Glutamatergic neuron (in vitro differentiated cells): ENCODE results near the gene PIP5KL1. TPM values are rescaled to one million over a fixed set of nuclear protein-coding genes. Genes with fewer than 3 reads are reported as not detected.

ENCODE experiments used
- DNase-seq: peaks from one replicate; pipeline ENCODE4 v3.0.0; 2022
- H3K27ac Mint-ChIP-seq: one replicate; pipeline ENCODE4 v1.8.0; 2020; ENCODE audit warnings: mild to moderate bottlenecking, mixed read lengths, inconsistent platforms; ENCODE audit not compliant: unreplicated experiment
- H3K27me3 Mint-ChIP-seq: one replicate; pipeline ENCODE4 v1.8.0; 2020; ENCODE audit warnings: mild to moderate bottlenecking, moderate library complexity, mixed read lengths, inconsistent platforms; ENCODE audit not compliant: unreplicated experiment
- H3K36me3 Mint-ChIP-seq: one replicate; pipeline ENCODE4 v1.8.0; 2020; ENCODE audit warnings: mild to moderate bottlenecking, mixed read lengths, inconsistent platforms; ENCODE audit not compliant: unreplicated experiment
- H3K4me1 Mint-ChIP-seq: one replicate; pipeline ENCODE4 v1.8.0; 2020; ENCODE audit warnings: mild to moderate bottlenecking, low read depth, mixed read lengths, inconsistent platforms; ENCODE audit not compliant: unreplicated experiment
- H3K4me3 Mint-ChIP-seq: one replicate; pipeline ENCODE4 v1.8.0; 2020; ENCODE audit warnings: mild to moderate bottlenecking, mixed read lengths, inconsistent platforms; ENCODE audit not compliant: unreplicated experiment
- H3K9me3 Mint-ChIP-seq: one replicate; pipeline ENCODE4 v1.8.0; 2020; ENCODE audit warnings: mild to moderate bottlenecking, moderate library complexity, mixed read lengths, inconsistent platforms; ENCODE audit not compliant: unreplicated experiment
- CTCF ChIP-seq: fragments of 200-600 bp; sonication (generic); IDR thresholded peaks from one replicate; pipeline ENCODE4 v1.5.0; 2021; ENCODE audit not compliant: partially characterized antibody, unreplicated experiment
- total RNA-seq: library from RNA; stranded (reverse); fragmentation: NEBNext Ultra II Directional; extraction: Animal tissue kit (Norgen Biotek cat#: 25700); gene quantifications from one replicate; pipeline ENCODE4 v1.2.1, GENCODE V29; 2021; ENCODE audit not compliant: unreplicated experiment

Gene PIP5KL1
- total RNA-seq, 1 donor from 2014 or later = 11.9 TPM

- no peak for TF ChIP-seq CTCF
- Mint-ChIP-seq H3K36me3 (no peaks in the 10 kb centered on the region), H3K4me3 (no peak overlapping the region), H3K9me3 (peaks cover 9% of the 10 kb centered on the region), H3K27me3 (peaks cover 14% of the 10 kb centered on the region), H3K4me1 (peaks cover 11% of the 10 kb centered on the region), H3K27ac (peak overlapping the region; percentile 12)
- no peak for DNase-seq
Measured at GRCh38 chr9:127928676-127929624, 1.6 kb downstream of the PIP5KL1 start.

- peaks cover 10% of the 10 kb centered on the region for H3K27me3 Mint-ChIP-seq
- TF ChIP-seq CTCF = no peak
- H3K36me3 Mint-ChIP-seq = no peaks in the 10 kb centered on the region
- H3K4me3 Mint-ChIP-seq = no peak overlapping the region
- peaks cover 11% of the 10 kb centered on the region for H3K4me1 Mint-ChIP-seq
- no peak overlapping the region for H3K27ac Mint-ChIP-seq
- H3K9me3 Mint-ChIP-seq = peaks cover 9% of the 10 kb centered on the region
- DNase-seq = no peak
Measured at GRCh38 chr9:127927988-127928675, 2.4 kb downstream of the PIP5KL1 start.

GRCh38 chr9:127927201-127927987 lies 3.2 kb downstream of the PIP5KL1 start:
- H3K27ac Mint-ChIP-seq = no peak overlapping the region
- no peaks in the 10 kb centered on the region for H3K36me3 Mint-ChIP-seq
- peaks cover 9% of the 10 kb centered on the region for H3K9me3 Mint-ChIP-seq
- H3K27me3 Mint-ChIP-seq = peaks cover 7% of the 10 kb centered on the region
- no peak overlapping the region for H3K4me3 Mint-ChIP-seq
- no peak for DNase-seq
- peaks cover 11% of the 10 kb centered on the region for H3K4me1 Mint-ChIP-seq
- no peak for TF ChIP-seq CTCF

- peaks cover 11% of the 10 kb centered on the region for H3K4me1 Mint-ChIP-seq
- H3K27ac Mint-ChIP-seq = no peak overlapping the region
Measured at GRCh38 chr9:127926906-127927200, 3.7 kb downstream of the PIP5KL1 start.

More at GRCh38 chr9:127926906-127927200, 3.7 kb downstream of the PIP5KL1 start:
- Mint-ChIP-seq H3K36me3 (no peaks in the 10 kb centered on the region), H3K4me3 (peak overlapping the region; percentile 49), H3K27me3 (peaks cover 7% of the 10 kb centered on the region), H3K9me3 (peaks cover 11% of the 10 kb centered on the region)
- no peak for TF ChIP-seq CTCF
- DNase-seq = no peak
